ENCODE results near the gene TARP.

TARP gene

GRCh38 chr7:38222481-38223096 is 50.8 kb downstream of the TARP start:
- no peaks in the 10 kb centered on the region for H3K27me3 Mint-ChIP-seq (ENCODE audit: unreplicated experiment)
- BruUV-seq (replicated peaks), result no TSS peak
- DNase-seq, result peak; percentile 67
- CTCF ChIA-PET, result interaction anchor here (0.8 to 2.9 kb wide), 8 partner anchors 45 to 988 kb away, joined by 3 to 18 read pairs (median 4); partner anchors contain the start of genes SFRP4 and STARD3NL
- H3K4me1 Mint-ChIP-seq (ENCODE audit: low read depth, unreplicated experiment), result no peaks in the 10 kb centered on the region
- no peaks in the 10 kb centered on the region for H3K9me3 Mint-ChIP-seq (ENCODE audit: low read depth, unreplicated experiment)
- no peak overlapping the region for H3K27ac Mint-ChIP-seq (ENCODE audit: unreplicated experiment)
- H3K36me3 Mint-ChIP-seq (ENCODE audit: insufficient read depth, unreplicated experiment), result no peaks in the 10 kb centered on the region
- H3K4me3 Mint-ChIP-seq (ENCODE audit: low read depth, unreplicated experiment), result no peak overlapping the region
- intact Hi-C loops (cut with micrococcal nuclease; ENCODE audit: unreplicated experiment), result loop anchor here (1.0 to 5.0 kb wide), 3 partner anchors 115 to 321 kb away; partner anchors contain the start of gene SFRP4
- TF ChIP-seq CTCF (IDR thresholded peaks at IDR 0.05; ENCODE audit: unreplicated experiment), result peak; percentile 89

GRCh38 chr7:38220452-38220851 is 53.0 kb downstream of the TARP start:
- Mint-ChIP-seq H3K27ac (ENCODE audit: unreplicated experiment) (no peak overlapping the region), H3K36me3 (ENCODE audit: insufficient read depth, unreplicated experiment) (no peaks in the 10 kb centered on the region), H3K4me3 (ENCODE audit: low read depth, unreplicated experiment) (no peak overlapping the region), H3K27me3 (ENCODE audit: unreplicated experiment) (no peaks in the 10 kb centered on the region), H3K9me3 (ENCODE audit: low read depth, unreplicated experiment) (no peaks in the 10 kb centered on the region), H3K4me1 (ENCODE audit: low read depth, unreplicated experiment) (peaks cover 5% of the 10 kb centered on the region)
- no peak for DNase-seq
- BruUV-seq (replicated peaks), result no TSS peak
- TF ChIP-seq CTCF (IDR thresholded peaks at IDR 0.05; ENCODE audit: unreplicated experiment), result no peak
- CTCF ChIA-PET, result interaction anchor here (1.4 to 2.9 kb wide), 2 partner anchors 111 to 319 kb away, joined by 3 to 18 read pairs; no protein-coding TSS in a partner anchor
- intact Hi-C loops (cut with micrococcal nuclease; ENCODE audit: unreplicated experiment), result loop anchor here (5.0 kb wide), 1 partner anchor 303 kb away; the partner anchor contains the start of gene SFRP4

GRCh38 chr7:38217672-38218071 is 55.8 kb downstream of the TARP start:
- Mint-ChIP-seq H3K27me3 (ENCODE audit: unreplicated experiment) (no peaks in the 10 kb centered on the region), H3K36me3 (ENCODE audit: insufficient read depth, unreplicated experiment) (peaks cover 9% of the 10 kb centered on the region), H3K4me1 (ENCODE audit: low read depth, unreplicated experiment) (peaks cover 17% of the 10 kb centered on the region), H3K4me3 (ENCODE audit: low read depth, unreplicated experiment) (no peak overlapping the region), H3K27ac (ENCODE audit: unreplicated experiment) (no peak overlapping the region), H3K9me3 (ENCODE audit: low read depth, unreplicated experiment) (no peaks in the 10 kb centered on the region)
- BruUV-seq (replicated peaks), result no TSS peak
- intact Hi-C loops (cut with micrococcal nuclease; ENCODE audit: unreplicated experiment), result loop anchor here (5.0 kb wide), 1 partner anchor 40 kb away; the partner anchor contains the start of gene STARD3NL
- no peak for DNase-seq
- no peak for TF ChIP-seq CTCF (IDR thresholded peaks at IDR 0.05; ENCODE audit: unreplicated experiment)
- CTCF ChIA-PET, result interaction anchor here (0.9 to 1.4 kb wide), 2 partner anchors 9 to 300 kb away, joined by 4 read pairs; partner anchors contain the start of gene SFRP4

GRCh38 chr7:38215735-38216670 is 57.4 kb downstream of the TARP start:
- peaks cover 9% of the 10 kb centered on the region for H3K36me3 Mint-ChIP-seq (ENCODE audit: insufficient read depth, unreplicated experiment)
- DNase-seq, result peak; percentile 74
- peak overlapping the region; percentile 37 for H3K27ac Mint-ChIP-seq (ENCODE audit: unreplicated experiment)
- intact Hi-C loops (cut with micrococcal nuclease; ENCODE audit: unreplicated experiment), result loop anchor here (1.0 to 5.0 kb wide), 4 partner anchors 29 to 109 kb away; partner anchors contain the start of gene STARD3NL
- CTCF ChIA-PET, result interaction anchor here (0.6 to 2.3 kb wide), 18 partner anchors 9 to 315 kb away, joined by 3 to 15 read pairs (median 4); partner anchors contain the start of genes EPDR1, SFRP4 and STARD3NL
- H3K27me3 Mint-ChIP-seq (ENCODE audit: unreplicated experiment), result no peaks in the 10 kb centered on the region
- no peak overlapping the region for H3K4me3 Mint-ChIP-seq (ENCODE audit: low read depth, unreplicated experiment)
- H3K4me1 Mint-ChIP-seq (ENCODE audit: low read depth, unreplicated experiment), result peaks cover 17% of the 10 kb centered on the region
- BruUV-seq (replicated peaks), result no TSS peak
- peak; percentile 93 for TF ChIP-seq CTCF (IDR thresholded peaks at IDR 0.05; ENCODE audit: unreplicated experiment)
- H3K9me3 Mint-ChIP-seq (ENCODE audit: low read depth, unreplicated experiment), result no peaks in the 10 kb centered on the region

All from Calu3 (cell line).